IPS-11a (cell line): Measurements from ENCODE around the gene MAJIN.

Source experiments
- H3K4me3 ChIP-seq: one replicate; pipeline ENCODE4 v1.5.1; 2013; ENCODE audit warnings: low read depth, low read length, control low read depth

The MAJIN gene

GRCh38 chr11:64933935-64934681 is 37.8 kb downstream of the MAJIN start:
- no peak overlapping the region for H3K4me3 ChIP-seq

- no peak overlapping the region for H3K4me3 ChIP-seq
Measured at GRCh38 chr11:64933213-64933934, 38.5 kb downstream of the MAJIN start.

- no peak overlapping the region for H3K4me3 ChIP-seq
Measured at GRCh38 chr11:64932324-64932723, 39.6 kb downstream of the MAJIN start.

- no peak overlapping the region for H3K4me3 ChIP-seq
Measured at GRCh38 chr11:64931290-64931689, 40.6 kb downstream of the MAJIN start.

DNA sequence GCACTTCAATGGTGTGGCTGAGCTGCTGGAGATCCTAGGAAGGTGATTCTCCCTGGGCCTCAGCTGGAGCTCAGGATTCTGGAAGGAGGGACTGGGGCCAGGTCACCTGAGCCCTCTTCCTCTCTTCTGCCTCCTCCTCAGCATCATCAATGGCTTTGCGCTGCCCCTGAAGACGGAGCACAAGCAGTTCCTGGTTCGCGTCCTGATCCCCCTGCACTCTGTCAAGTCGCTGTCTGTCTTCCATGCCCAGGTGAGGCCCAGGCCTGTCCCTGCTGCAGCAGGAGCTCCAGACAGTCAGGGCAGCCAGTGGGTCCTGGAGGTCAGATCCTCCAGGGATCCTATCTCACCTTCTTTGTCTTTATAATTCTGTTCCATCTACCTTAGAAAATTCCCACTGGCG is 41.6 kb downstream of the MAJIN start:
- no peak overlapping the region for H3K4me3 ChIP-seq

DNA sequence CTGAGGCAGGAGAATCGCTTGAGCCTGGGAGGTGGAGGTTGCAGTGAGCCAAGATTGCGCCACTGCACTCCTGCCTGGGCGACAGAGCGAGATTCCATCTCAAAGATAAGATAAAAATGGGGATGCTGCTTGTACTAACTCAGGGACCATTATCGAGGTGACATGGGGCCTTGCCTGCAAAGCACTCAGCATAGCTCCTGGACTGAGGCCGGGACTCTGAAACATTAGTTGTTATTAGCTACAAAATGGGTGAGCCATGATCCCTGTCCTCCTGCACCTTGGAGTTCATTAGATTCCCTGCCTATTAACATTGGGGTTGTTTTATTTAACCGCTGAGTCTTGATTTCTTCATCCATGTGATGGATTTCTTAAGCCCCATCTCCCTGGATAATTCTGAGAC is 42.3 kb downstream of the MAJIN start:
- no peak overlapping the region for H3K4me3 ChIP-seq

GRCh38 chr11:64928957-64929356 is 43.0 kb downstream of the MAJIN start:
- H3K4me3 ChIP-seq, result no peak overlapping the region

GRCh38 chr11:64926689-64927088 is 45.2 kb downstream of the MAJIN start:
- no peak overlapping the region for H3K4me3 ChIP-seq

GRCh38 chr11:64925536-64926436 is 46.1 kb downstream of the MAJIN start:
- H3K4me3 ChIP-seq, result no peak overlapping the region

GRCh38 chr11:64924910-64925284 is 47.0 kb downstream of the MAJIN start:
- H3K4me3 ChIP-seq, result peak overlapping the region; percentile 51

DNA sequence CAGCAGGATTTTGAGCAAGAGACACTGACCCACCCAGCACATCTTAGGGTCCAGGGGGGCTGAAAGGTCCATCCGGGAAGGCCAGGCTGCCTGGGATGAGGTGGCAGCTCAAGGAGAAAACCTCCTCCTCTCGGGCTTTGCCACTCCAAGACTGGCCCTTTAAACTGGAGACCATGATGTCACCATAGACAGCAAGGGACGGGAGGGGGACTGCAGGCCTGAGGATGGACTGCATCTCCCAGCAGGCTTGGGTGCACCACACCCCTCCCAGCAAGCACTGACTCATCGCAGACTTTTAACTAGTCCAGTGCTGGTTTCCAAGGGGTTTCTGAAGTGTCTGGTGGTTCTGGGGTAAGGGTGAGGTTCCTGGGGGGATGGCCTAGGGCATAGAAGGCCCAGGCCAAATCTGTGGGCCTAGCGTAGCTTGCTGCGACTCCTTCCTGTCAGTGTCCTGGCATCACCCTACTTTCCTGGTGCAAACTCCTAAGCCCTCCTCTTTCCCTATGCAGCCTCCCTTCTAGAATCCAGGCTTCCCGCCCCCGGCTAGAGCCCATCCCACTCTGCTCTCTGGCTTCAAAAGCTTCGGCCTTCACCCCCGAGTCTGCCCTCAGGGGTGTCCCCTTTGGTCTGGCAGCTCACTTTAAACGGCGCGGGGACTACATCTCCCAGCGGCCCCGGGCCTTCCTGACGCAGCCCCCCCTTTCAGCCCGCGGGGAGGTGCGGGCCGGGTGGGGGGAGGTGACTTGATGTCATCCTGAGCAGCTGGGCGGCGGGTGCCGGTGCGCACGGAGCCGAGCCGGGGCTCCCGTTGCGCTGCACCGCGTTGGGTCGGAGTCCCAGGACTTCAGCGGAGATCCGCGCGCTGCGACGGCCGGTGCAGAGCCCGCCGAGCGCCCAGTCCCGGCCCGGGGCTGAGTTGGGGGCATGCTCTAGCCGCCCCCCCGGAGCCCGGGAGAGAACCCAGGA is 47.7 kb downstream of the MAJIN start, which contains the start of gene PPP2R5B:
TSS of gene PPP2R5B (plus strand) at position 746 of the 966 bp plus-strand sequence. CDS start 1,046 bp downstream, outside the sequence.
- peak within 1 kb of the TSS; percentile 51 for H3K4me3 ChIP-seq

DNA sequence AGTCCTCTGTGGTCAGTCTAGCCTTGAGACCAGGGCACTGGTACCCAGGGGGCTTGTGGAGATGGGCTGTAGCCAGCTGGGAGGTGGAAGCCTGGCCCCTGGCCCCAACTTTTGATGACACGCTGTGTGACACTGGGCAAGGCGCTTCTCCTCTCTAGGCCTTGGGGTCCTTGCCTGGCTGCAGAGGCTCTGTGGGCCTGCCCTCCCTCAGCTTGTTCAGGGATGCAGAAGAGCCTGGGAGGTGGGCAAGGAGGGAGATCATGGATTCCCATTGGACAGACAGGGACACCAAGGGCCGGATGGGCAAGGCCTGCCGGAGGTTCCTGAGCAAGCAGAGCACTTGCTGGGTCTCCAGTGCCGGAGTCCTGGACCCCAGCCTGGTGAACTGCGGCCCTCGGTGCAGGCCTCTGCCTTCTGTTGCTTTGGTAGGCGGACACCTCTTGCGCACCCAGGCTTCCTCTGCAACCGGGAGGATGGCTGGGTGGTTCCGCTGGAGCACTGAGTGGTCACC is 48.7 kb downstream of the MAJIN start:
- H3K4me3 ChIP-seq, result no peak overlapping the region

GRCh38 chr11:64921384-64921783 is 50.5 kb downstream of the MAJIN start:
- H3K4me3 ChIP-seq, result no peak overlapping the region

DNA sequence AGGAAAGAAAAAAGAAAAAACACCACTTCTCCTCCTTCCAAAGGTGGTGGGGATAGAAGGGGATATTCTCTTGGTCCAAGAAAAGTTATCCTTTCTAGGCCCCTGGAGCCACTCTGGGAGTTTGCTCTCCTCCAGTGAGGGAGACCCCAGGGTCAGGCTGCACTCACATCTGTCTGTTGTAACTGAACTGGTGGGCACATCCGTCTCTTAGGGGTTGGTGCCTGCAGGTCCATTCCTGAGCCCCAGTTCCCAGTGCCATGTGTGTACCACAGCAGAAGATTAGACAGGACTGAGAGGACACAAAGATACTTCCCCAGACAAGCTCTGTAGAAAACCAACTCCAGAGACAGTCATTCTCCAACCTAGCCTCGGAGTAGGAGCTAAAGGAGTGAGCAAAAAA is 51.8 kb downstream of the MAJIN start:
- no peak overlapping the region for H3K4me3 ChIP-seq

- H3K4me3 ChIP-seq, result no peak overlapping the region
Measured at GRCh38 chr11:64919627-64920026, 52.3 kb downstream of the MAJIN start.

DNA sequence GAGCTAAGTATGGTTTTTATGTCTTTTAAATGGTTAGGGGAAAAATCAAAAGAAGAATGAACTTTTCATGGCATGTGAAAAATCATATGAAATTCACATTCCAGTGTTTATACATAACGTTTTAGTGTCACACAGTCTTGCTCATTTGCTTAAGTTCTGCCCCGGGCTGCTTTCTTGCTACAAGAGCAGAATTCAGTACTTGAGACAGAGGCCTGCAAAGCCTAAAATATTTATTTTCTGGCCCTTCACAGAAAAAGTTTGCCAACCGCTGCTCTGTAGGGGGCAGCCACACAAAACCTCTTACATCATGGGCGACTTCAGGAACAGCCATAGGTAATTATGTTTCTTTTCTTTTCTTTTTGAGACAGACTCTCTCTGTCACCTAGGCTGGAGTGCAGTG is 53.9 kb downstream of the MAJIN start:
- H3K4me3 ChIP-seq, result peak overlapping the region; percentile 0

DNA sequence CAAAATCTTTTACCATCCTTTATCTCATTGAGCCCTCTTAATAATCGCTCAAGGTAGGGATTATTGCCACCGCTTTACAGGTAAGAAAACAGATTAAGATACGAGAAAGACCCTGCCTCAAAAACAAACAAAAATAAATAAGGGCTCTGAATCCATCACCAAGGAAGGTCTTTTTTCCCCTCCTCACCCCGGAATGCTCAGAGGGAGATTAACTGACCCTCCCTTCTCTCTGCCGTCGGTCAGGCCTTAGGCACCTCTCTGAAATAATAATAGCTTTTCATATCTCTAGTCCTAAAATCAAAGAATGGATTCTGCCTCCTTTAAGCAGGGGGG is 54.3 kb downstream of the MAJIN start:
- peak overlapping the region; percentile 0 for H3K4me3 ChIP-seq

DNA sequence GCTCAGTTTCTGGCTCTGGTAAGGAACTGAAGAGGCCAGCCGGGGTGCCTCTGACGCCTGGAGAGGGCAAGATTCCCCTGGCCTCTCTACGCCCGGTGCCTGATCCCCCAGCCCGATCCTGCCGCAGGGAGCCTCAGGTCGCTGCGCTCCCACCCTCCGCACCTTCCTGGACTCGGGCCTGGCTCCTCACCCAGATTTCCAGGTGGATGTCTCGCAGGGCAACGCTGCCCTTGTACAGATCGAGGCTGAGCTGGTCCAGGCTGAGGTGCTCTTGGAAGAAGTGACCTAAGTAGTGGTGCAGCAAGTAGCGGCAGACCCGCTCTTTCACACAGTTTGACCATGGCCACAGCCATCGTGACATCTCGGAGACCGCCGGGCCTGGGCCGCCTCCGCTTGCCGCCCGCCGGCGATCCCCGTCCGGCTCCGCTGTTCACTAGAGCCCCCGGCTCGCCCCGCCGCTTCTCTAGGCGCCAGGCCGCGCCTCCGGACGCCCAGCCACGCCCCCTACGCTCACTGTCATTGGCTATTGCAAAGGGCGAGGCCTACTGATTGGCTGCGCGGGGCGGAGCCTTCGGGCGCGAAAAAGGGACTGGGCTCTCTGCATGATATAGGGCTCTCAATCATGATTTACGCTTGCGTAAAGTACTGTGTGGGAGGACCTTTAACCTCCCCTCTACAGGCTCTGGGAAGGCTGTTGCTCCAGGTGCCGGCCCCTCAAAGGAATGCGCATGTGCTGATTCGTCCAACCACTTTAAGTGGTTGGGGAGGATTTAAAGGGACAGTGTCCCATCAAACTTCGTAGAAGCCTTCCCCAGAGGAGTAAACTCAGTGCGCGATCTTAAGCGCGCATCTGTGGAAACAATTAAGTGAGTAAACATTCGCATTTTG is 54.9 kb downstream of the MAJIN start, which contains the start of gene ATG2A:
TSS of gene ATG2A (minus strand) at position 435 of the 888 bp plus-strand sequence. CDS start at position 361, 74 bp downstream.
- H3K4me3 ChIP-seq, result peak within 1 kb of the TSS; percentile 84
